HepG2 (cell line): ENCODE data around the gene LGALS1. TPM values are rescaled to one million over a fixed set of nuclear protein-coding genes. Genes with fewer than 3 reads are reported as not detected.
A peak's percentile ranks its signal among the peaks of the same experiment; 100 is the strongest.

Source experiments
- ATF3 ChIP-seq: sonication (generic); formaldehyde crosslinking; IDR thresholded peaks from 2 replicates; pipeline ENCODE4 v1.4.0; 2020; ENCODE audit warnings: missing genetic modification reagents
- ATF5 ChIP-seq: sonication (generic); formaldehyde crosslinking; IDR thresholded peaks from 2 replicates; pipeline ENCODE4 v1.4.0; 2020; ENCODE audit warnings: mild to moderate bottlenecking, low read depth, missing genetic modification reagents
- BORCS8-MEF2B ChIP-seq: sonication (generic); formaldehyde crosslinking; IDR thresholded peaks from 2 replicates; pipeline ENCODE4 v1.8.0; 2022; ENCODE audit warnings: mild to moderate bottlenecking, missing genetic modification reagents
- CEBPG ChIP-seq: IDR thresholded peaks from 2 replicates; pipeline ENCODE4 v1.6.1; 2016
- CHCHD3 ChIP-seq: sonication (generic); formaldehyde crosslinking; IDR thresholded peaks from 2 replicates; pipeline ENCODE4 v1.8.0; 2022; ENCODE audit warnings: mild to moderate bottlenecking, missing genetic modification reagents, moderate library complexity
- CREB1 ChIP-seq, 2 experiments: fragments of 450-650 bp in 1 of 2; IDR thresholded peaks; 2 replicates each; pipeline ENCODE4 v1.6.1; 2016 to 2017; ENCODE audit warnings: control low read depth in 1 of 2, mild to moderate bottlenecking in 1 of 2, missing compliant biosample characterization in 1 of 2, missing genetic modification characterization in 1 of 2
- DPF2 ChIP-seq: sonication (generic); formaldehyde crosslinking; IDR thresholded peaks from 2 replicates; pipeline ENCODE4 v1.4.0; 2020; ENCODE audit warnings: mild to moderate bottlenecking, low read depth, missing genetic modification reagents, borderline replicate concordance
- GLI4 ChIP-seq: sonication (generic); formaldehyde crosslinking; IDR thresholded peaks from 2 replicates; pipeline ENCODE4 v1.5.1; 2020; ENCODE audit warnings: missing genetic modification reagents, mild to moderate bottlenecking, moderate library complexity, borderline replicate concordance
- IKZF1 ChIP-seq: fragments of 450-650 bp; IDR thresholded peaks from 2 replicates; pipeline ENCODE4 v1.7.1; 2016
- KDM3A ChIP-seq: IDR thresholded peaks from 2 replicates; pipeline ENCODE4 v1.6.1; 2018; ENCODE audit warnings: low read depth, missing compliant biosample characterization
- KDM6A ChIP-seq: IDR thresholded peaks from 2 replicates; pipeline ENCODE4 v1.6.1; 2016; ENCODE audit warnings: low read depth
- MAX ChIP-seq: IDR thresholded peaks from 2 replicates; pipeline ENCODE4 v1.6.1; 2012; ENCODE audit warnings: inconsistent platforms
- MEIS1 ChIP-seq: sonication (generic); formaldehyde crosslinking; IDR thresholded peaks from 2 replicates; pipeline ENCODE4 v1.9.0; 2021; ENCODE audit warnings: mild to moderate bottlenecking, missing genetic modification reagents, moderate library complexity, borderline replicate concordance
- NFKB2 ChIP-seq: sonication (generic); formaldehyde crosslinking; IDR thresholded peaks from 2 replicates; pipeline ENCODE4 v1.4.0; 2020; ENCODE audit warnings: missing genetic modification reagents, borderline replicate concordance
- PBX3 ChIP-seq: sonication (generic); formaldehyde crosslinking; IDR thresholded peaks from 2 replicates; pipeline ENCODE4 v1.8.1; 2023; ENCODE audit warnings: missing genetic modification reagents, inconsistent platforms, borderline replicate concordance
- PHF21A ChIP-seq: sonication (generic); formaldehyde crosslinking; IDR thresholded peaks from 2 replicates; pipeline ENCODE4 v1.5.0; 2020; ENCODE audit warnings: mild to moderate bottlenecking, missing genetic modification reagents
- ZNF317 ChIP-seq: sonication (generic); formaldehyde crosslinking; IDR thresholded peaks from 2 replicates; pipeline ENCODE4 v1.5.0; 2020; ENCODE audit warnings: mild to moderate bottlenecking, missing genetic modification reagents
- ZNF33A ChIP-seq: sonication (generic); formaldehyde crosslinking; IDR thresholded peaks from 2 replicates; pipeline ENCODE4 v1.5.1; 2020; ENCODE audit warnings: missing genetic modification reagents, mild to moderate bottlenecking, moderate library complexity, borderline replicate concordance
- ZNF382 ChIP-seq: sonication (generic); formaldehyde crosslinking; IDR thresholded peaks from 2 replicates; pipeline ENCODE4 v1.5.0; 2020; ENCODE audit warnings: missing genetic modification reagents, mild to moderate bottlenecking, borderline replicate concordance
- ZNF501 ChIP-seq: sonication (generic); formaldehyde crosslinking; IDR thresholded peaks from 2 replicates; pipeline ENCODE4 v1.5.1; 2020; ENCODE audit warnings: mild to moderate bottlenecking, moderate library complexity, missing genetic modification reagents
- ZNF543 ChIP-seq: sonication (generic); formaldehyde crosslinking; IDR thresholded peaks from 2 replicates; pipeline ENCODE4 v1.4.0; 2020; ENCODE audit warnings: mild to moderate bottlenecking, missing genetic modification reagents
- ZNF557 ChIP-seq: sonication (generic); formaldehyde crosslinking; IDR thresholded peaks from 2 replicates; pipeline ENCODE4 v1.4.0; 2020; ENCODE audit warnings: missing genetic modification reagents
- ZNF564 ChIP-seq: sonication (generic); formaldehyde crosslinking; IDR thresholded peaks from 2 replicates; pipeline ENCODE4 v1.8.1; 2023; ENCODE audit warnings: mild to moderate bottlenecking, missing genetic modification reagents
- ZNF567 ChIP-seq: sonication (generic); formaldehyde crosslinking; IDR thresholded peaks from 2 replicates; pipeline ENCODE4 v1.8.1; 2023; ENCODE audit warnings: mild to moderate bottlenecking, missing genetic modification reagents, borderline replicate concordance
- ZNF598 ChIP-seq: sonication (generic); formaldehyde crosslinking; IDR thresholded peaks from 2 replicates; pipeline ENCODE4 v1.5.1; 2020; ENCODE audit warnings: mild to moderate bottlenecking, missing genetic modification reagents, borderline replicate concordance
- ZNF781 ChIP-seq: sonication (generic); formaldehyde crosslinking; IDR thresholded peaks from 2 replicates; pipeline ENCODE4 v1.5.1; 2020; ENCODE audit warnings: borderline replicate concordance, mild to moderate bottlenecking, missing genetic modification reagents; ENCODE audit errors: not compliant biosample characterization
- ZNF841 ChIP-seq: sonication (generic); formaldehyde crosslinking; IDR thresholded peaks from 2 replicates; pipeline ENCODE4 v1.8.1; 2023; ENCODE audit warnings: missing genetic modification reagents, borderline replicate concordance
- polyA plus RNA-seq, 8 experiments: library from polyadenylated mRNA; depleted of rRNA in 3 of 8; stranded (reverse) in 7 of 8; unstranded in 1 of 8; fragments of >200 nt; fragmentation: Illumina TruSeq in 4 of 8; extraction: Trizol in 4 of 8; gene quantifications; 2 replicates each; pipeline versions ENCODE4 v1.2.1 to v1.2.3, GENCODE V29; 2011 to 2016; ENCODE audit warnings: low read depth in 4 of 8, missing spikeins in 1 of 8, mixed read lengths in 1 of 8; ENCODE audit not compliant: insufficient read depth in 1 of 8
- total RNA-seq, 5 experiments: library from RNA; depleted of rRNA; stranded (reverse); fragments of >200 nt; fragmentation: Illumina TruSeq; extraction: Trizol; gene quantifications; 2 replicates each; pipeline ENCODE4 v1.2.3, GENCODE V29; 2016; ENCODE audit warnings: low read depth in 1 of 5

The LGALS1 gene
- total and polyA plus RNA-seq, 2 of the 13 experiments (the other 11 are each of a cell fraction or from before 2014, with no cell fraction given), result 103 to 858 TPM

GRCh38 chr22:37633625-37634416 lies 41.6 kb upstream of the LGALS1 start (continued):
- TF ChIP-seq ZNF382 (CRISPR knock-in tag) (no peak), KDM6A (CRISPR knock-in tag) (peak; percentile 30; the same call in 1 of the 2 replicates), CEBPG (CRISPR knock-in tag) (no peak), ZNF841 (no peak), ZNF567 (CRISPR knock-in tag) (no peak), KDM3A (CRISPR knock-in tag) (no peak), MAX (peak; percentile 53; the same call in 1 of the 2 replicates), CREB1 (IDR thresholded peaks at IDR 0.05) (no peak), CREB1 (CRISPR knock-in tag; IDR thresholded peaks at IDR 0.05) (no peak), PHF21A (CRISPR knock-in tag) (peak; percentile 82), GLI4 (CRISPR knock-in tag) (no peak), DPF2 (CRISPR knock-in tag) (0 out of 2 replicates have a peak, but pooled peaks have one; percentile 32), ZNF564 (CRISPR knock-in tag) (peak; percentile 75), MEIS1 (no peak), ZNF33A (no peak), ATF3 (CRISPR knock-in tag) (no peak), ZNF543 (CRISPR knock-in tag) (no peak), ZNF501 (CRISPR knock-in tag) (peak; percentile 68), IKZF1 (no peak), ATF5 (no peak), NFKB2 (no peak), ZNF557 (CRISPR knock-in tag) (no peak), CHCHD3 (CRISPR knock-in tag) (no peak), ZNF317 (CRISPR knock-in tag) (peak; percentile 85), ZNF598 (CRISPR knock-in tag) (no peak), ZNF781 (CRISPR knock-in tag) (no peak), PBX3 (no peak), BORCS8-MEF2B (CRISPR knock-in tag) (peak; percentile 52)
